ENCODE results near the gene MBLAC1. TPM values are rescaled to one million over a fixed set of nuclear protein-coding genes. Genes with fewer than 3 reads are reported as not detected.

Gene MBLAC1
- total and polyA plus RNA-seq, 10 of the 15 experiments (the other 5 are each of a cell fraction or from before 2014, with no cell fraction given), result 0.24 to 3.2 (median 1.8) TPM; not detected in 1

- TF ChIP-seq REST (IDR thresholded peaks at IDR 0.05; ENCODE audit: low read depth, low read length) (no peak), NFYB (IDR thresholded peaks at IDR 0.05; ENCODE audit: insufficient read depth, low read depth, low read length) (no peak), HDAC6 (IDR thresholded peaks at IDR 0.05; ENCODE audit: unreplicated experiment) (no peak), NFIC (IDR thresholded peaks at IDR 0.05; ENCODE audit: low read depth, low read length) (no peak)
These were observed 14.8 kb downstream of the MBLAC1 start (continued) for GRCh38 chr7:100141555-100141949.

- H3K27ac ChIP-seq (ENCODE audit: control insufficient read depth, insufficient read depth), result no peak overlapping the region
- WGBS (ENCODE audit: insufficient coverage, insufficient replicate concordance, low lambda C conversion rate, missing lambda C conversion rate), result 79% methylated on average over 3 of the region's 3 CpGs
- no peak overlapping the region for H3K4me2 ChIP-seq (ENCODE audit: control insufficient read depth, insufficient read depth)
- intact Hi-C loops (cut with micrococcal nuclease; ENCODE audit: unreplicated experiment), result no loop called here
- H3K36me3 ChIP-seq (ENCODE audit: control insufficient read depth in 2 of 2, insufficient read depth in 2 of 2, low read length in 1 of 2), result no peaks in the 10 kb centered on the region
- RAD21 ChIA-PET (ENCODE audit: unreplicated experiment), result interaction anchor here (1.2 to 2.0 kb wide), 2 partner anchors 10 to 25 kb away, joined by 4 to 5 read pairs; no protein-coding TSS in a partner anchor
- in situ Hi-C loops (cut with MboI), result no loop called here
- SMC1A ChIA-PET (ENCODE audit: uncharacterized antibody, unreplicated experiment), result interaction anchor here (1.1 to 1.7 kb wide), 3 partner anchors 9 to 48 kb away, joined by 3 to 6 read pairs (median 5); no protein-coding TSS in a partner anchor
- no peak overlapping the region for H3K4me3 ChIP-seq
- no TSS peak for BruUV-seq (replicated peaks)
- DNase-seq (ENCODE audit: low read depth, low spot score), result no peak
- H2AFZ ChIP-seq (ENCODE audit: control insufficient read depth, low read depth, low read length), result no peak overlapping the region
- POLR2A ChIA-PET, result interaction anchor here (0.6 to 1.6 kb wide), 5 partner anchors 16 to 1691 kb away, joined by 3 to 6 read pairs (median 4); partner anchors contain the start of genes MEPCE and TRAPPC14
- H4K20me1 ChIP-seq (ENCODE audit: control insufficient read depth, insufficient read depth), result no peaks in the 10 kb centered on the region
- H3K4me1 ChIP-seq (ENCODE audit: control insufficient read depth, insufficient read depth, low read length), result peaks cover 14% of the 10 kb centered on the region
- H3K79me2 ChIP-seq (ENCODE audit: control insufficient read depth, insufficient read depth, low read length), result no peaks in the 10 kb centered on the region
- H3K9ac ChIP-seq (ENCODE audit: control insufficient read depth, insufficient read depth, low read length), result no peak overlapping the region
- CTCF ChIA-PET, result interaction anchor here (1.2 to 3.4 kb wide), 3 partner anchors 11 to 76 kb away, joined by 3 to 16 read pairs (median 3); no protein-coding TSS in a partner anchor
- no peak for FAIRE-seq
- no peaks in the 10 kb centered on the region for H3K27me3 ChIP-seq (replicated peaks in 1 of 2; ENCODE audit: control insufficient read depth in 2 of 2, insufficient read depth in 2 of 2, low read length in 1 of 2)
- no peak for ATAC-seq
- no peaks in the 10 kb centered on the region; the same call in 2 of the 3 replicates for H3K9me3 ChIP-seq (replicated peaks; ENCODE audit: control insufficient read depth, insufficient read depth, low read length)
- no peak for TF ChIP-seq ATF2 (IDR thresholded peaks at IDR 0.05; ENCODE audit: low read length)
- no peak for TF ChIP-seq RELB (IDR thresholded peaks at IDR 0.05; ENCODE audit: low read depth)
- TF ChIP-seq USF2 (IDR thresholded peaks at IDR 0.05; ENCODE audit: borderline replicate concordance, low read depth, low read length), result no peak
- TF ChIP-seq CREM (IDR thresholded peaks at IDR 0.05; ENCODE audit: low read depth), result no peak
- TF ChIP-seq SMAD5 (IDR thresholded peaks at IDR 0.05; ENCODE audit: low read depth), result no peak
- no peak for TF ChIP-seq ZBTB4 (CRISPR knock-in tag; IDR thresholded peaks at IDR 0.05)
- TF ChIP-seq NFYB (IDR thresholded peaks at IDR 0.05; ENCODE audit: insufficient read depth, low read depth, low read length), result no peak
These were observed 15.7 kb downstream of the MBLAC1 start for GRCh38 chr7:100142461-100142860.

All from GM12878 (cell line).